H9 (cell line): ENCODE data around the gene ITIH5. TPM values are rescaled to one million over a fixed set of nuclear protein-coding genes. Genes with fewer than 3 reads are reported as not detected.

Experiments used
- DNase-seq: peaks from one replicate; pipeline ENCODE4 v3.0.0-alpha.2; 2017
- H2AFZ ChIP-seq: one replicate; pipeline ENCODE4 v1.6.1; 2013; ENCODE audit warnings: mild to moderate bottlenecking, low read length, control low read depth, moderate library complexity
- H2AK5ac ChIP-seq: 2 replicates; pipeline ENCODE4 v1.6.1; 2013; ENCODE audit warnings: low read length, control low read depth, mixed read lengths; ENCODE audit not compliant: insufficient read length
- H2BK120ac ChIP-seq: one replicate; pipeline ENCODE4 v1.6.1; 2013; ENCODE audit warnings: low read depth, mild to moderate bottlenecking, low read length, control low read depth, inconsistent platforms; ENCODE audit not compliant: poor library complexity, severe bottlenecking
- H2BK12ac ChIP-seq: 2 replicates; pipeline ENCODE4 v1.6.1; 2013; ENCODE audit warnings: low read length, control low read depth, mixed read lengths, low read depth; ENCODE audit not compliant: insufficient read length
- H2BK15ac ChIP-seq: 2 replicates; pipeline ENCODE4 v1.6.1; 2013; ENCODE audit warnings: low read depth, low read length, control low read depth
- H2BK20ac ChIP-seq: one replicate; pipeline ENCODE4 v1.6.1; 2013; ENCODE audit warnings: low read depth, mild to moderate bottlenecking, low read length, control low read depth, inconsistent platforms; ENCODE audit not compliant: poor library complexity, severe bottlenecking
- H2BK5ac ChIP-seq: 2 replicates; pipeline ENCODE4 v1.6.1; 2013; ENCODE audit warnings: low read length, control low read depth, mixed read lengths; ENCODE audit not compliant: insufficient read length
- H3K14ac ChIP-seq: 2 replicates; pipeline ENCODE4 v1.6.1; 2013; ENCODE audit warnings: low read length, control low read depth; ENCODE audit not compliant: insufficient read depth
- H3K18ac ChIP-seq: 2 replicates; pipeline ENCODE4 v1.6.1; 2013; ENCODE audit warnings: low read depth, mild to moderate bottlenecking, mixed read lengths, low read length, control low read depth; ENCODE audit not compliant: insufficient read length
- H3K23ac ChIP-seq: 2 replicates; pipeline ENCODE4 v1.6.1; 2013; ENCODE audit warnings: low read length, control low read depth, mixed read lengths, low read depth; ENCODE audit not compliant: insufficient read length
- H3K23me2 ChIP-seq: 2 replicates; pipeline ENCODE4 v1.6.1; 2013; ENCODE audit warnings: low read depth, mild to moderate bottlenecking, mixed read lengths, low read length, control low read depth; ENCODE audit not compliant: insufficient read length, poor library complexity, severe bottlenecking
- H3K27ac ChIP-seq: 2 replicates; pipeline ENCODE4 v1.5.1; 2013; ENCODE audit warnings: low read length, control low read depth, mixed read lengths, low read depth; ENCODE audit not compliant: insufficient read length
- H3K27me3 ChIP-seq: 2 replicates; pipeline ENCODE4 v1.6.1; 2013; ENCODE audit warnings: low read length, control low read depth, inconsistent platforms; ENCODE audit not compliant: insufficient read depth
- H3K4ac ChIP-seq: 2 replicates; pipeline ENCODE4 v1.6.1; 2013; ENCODE audit warnings: low read depth, mild to moderate bottlenecking, control low read depth, inconsistent platforms, low read length, moderate library complexity
- H3K4me1 ChIP-seq: 2 replicates; pipeline ENCODE4 v1.6.1; 2013; ENCODE audit warnings: low read length, control low read depth, inconsistent platforms; ENCODE audit not compliant: insufficient read depth
- H3K4me2 ChIP-seq: 2 replicates; pipeline ENCODE4 v1.6.1; 2013; ENCODE audit warnings: low read length, control low read depth, mixed read lengths; ENCODE audit not compliant: insufficient read length, insufficient read depth
- H3K56ac ChIP-seq: 2 replicates; pipeline ENCODE4 v1.6.1; 2013; ENCODE audit warnings: low read depth, mild to moderate bottlenecking, mixed read lengths, low read length, control low read depth; ENCODE audit not compliant: insufficient read length
- H3K79me1 ChIP-seq: 2 replicates; pipeline ENCODE4 v1.6.1; 2013; ENCODE audit warnings: low read depth, mild to moderate bottlenecking, moderate library complexity, low read length, control low read depth, inconsistent platforms; ENCODE audit not compliant: insufficient read depth, poor library complexity, severe bottlenecking
- H3K79me2 ChIP-seq: 2 replicates; pipeline ENCODE4 v1.6.1; 2013; ENCODE audit warnings: low read length, control low read depth, inconsistent platforms; ENCODE audit not compliant: insufficient read depth
- H3K9ac ChIP-seq: 2 replicates; pipeline ENCODE4 v1.6.1; 2013; ENCODE audit warnings: low read length, control low read depth, mixed read lengths; ENCODE audit not compliant: insufficient read length; ENCODE audit errors: extremely low read depth
- H3K9me3 ChIP-seq: one replicate; pipeline ENCODE4 v1.6.1; 2013; ENCODE audit warnings: low read depth, low read length, inconsistent platforms; ENCODE audit not compliant: control insufficient read depth
- H3T11ph ChIP-seq: one replicate; pipeline ENCODE4 v1.6.1; 2013; ENCODE audit warnings: mild to moderate bottlenecking, low read length, control low read depth, inconsistent platforms
- H4K20me1 ChIP-seq: one replicate; pipeline ENCODE4 v1.6.1; 2013; ENCODE audit not compliant: control insufficient read depth, insufficient read length, insufficient read depth
- H4K5ac ChIP-seq: 2 replicates; pipeline ENCODE4 v1.6.1; 2013; ENCODE audit warnings: low read depth, mild to moderate bottlenecking, mixed read lengths, low read length, control low read depth; ENCODE audit not compliant: insufficient read length
- H4K8ac ChIP-seq: replicated peaks from 2 replicates; pipeline ENCODE4 v1.6.1; 2013; ENCODE audit warnings: low read length, control low read depth, mixed read lengths, low read depth; ENCODE audit not compliant: insufficient read length
- H4K91ac ChIP-seq: 2 replicates; pipeline ENCODE4 v1.6.1; 2013; ENCODE audit warnings: low read depth, mild to moderate bottlenecking, moderate library complexity, mixed read lengths, low read length, control low read depth; ENCODE audit not compliant: insufficient read length
- H3K27ac Mint-ChIP-seq, 3 experiments: 2 replicates in 2 of 3; 3 replicates in 1 of 3; pipeline ENCODE4 v1.8.0; 2020 to 2021; ENCODE audit warnings: mixed read lengths in 3 of 3, mild to moderate bottlenecking in 1 of 3, moderate library complexity in 1 of 3
- H3K27me3 Mint-ChIP-seq: 2 replicates; pipeline ENCODE4 v1.8.0; 2021; ENCODE audit warnings: low read depth, mild to moderate bottlenecking, moderate library complexity, mixed read lengths
- H3K36me3 Mint-ChIP-seq, 3 experiments: 2 replicates in 2 of 3; 3 replicates in 1 of 3; pipeline ENCODE4 v1.8.0; 2020 to 2021; ENCODE audit warnings: low read depth in 3 of 3, mixed read lengths in 3 of 3; ENCODE audit not compliant: insufficient read depth in 1 of 3
- H3K4me1 Mint-ChIP-seq, 2 experiments: 2 replicates each; pipeline ENCODE4 v1.8.0; 2020; ENCODE audit warnings: mixed read lengths in 2 of 2
- H3K4me3 Mint-ChIP-seq, 2 experiments: 2 replicates in 1 of 2; 3 replicates in 1 of 2; pipeline ENCODE4 v1.8.0; 2020 to 2021; ENCODE audit warnings: mild to moderate bottlenecking in 2 of 2, mixed read lengths in 2 of 2, moderate library complexity in 1 of 2
- H3K9me3 Mint-ChIP-seq, 2 experiments: 2 replicates in 1 of 2; 3 replicates in 1 of 2; pipeline ENCODE4 v1.8.0; 2020; ENCODE audit warnings: mild to moderate bottlenecking in 2 of 2, mixed read lengths in 2 of 2, moderate library complexity in 1 of 2
- CTCF ChIP-seq: fragments of 200-600 bp; sonication (generic); conservative IDR thresholded peaks from 3 replicates; pipeline ENCODE4 v1.8.0; 2021; ENCODE audit warnings: antibody characterized with exemption, mild to moderate bottlenecking
- WGBS: extraction: QIAGEN DNeasy Blood & Tissue Kit; methylation state at CpG from one replicate; pipeline ENCODE4 v1.1.7; 2013; ENCODE audit warnings: missing lambda C conversion rate, low lambda C conversion rate, mixed read lengths; ENCODE audit not compliant: insufficient read length; ENCODE audit errors: extremely low coverage; 5-methylcytosine and 5-hydroxymethylcytosine counted together
- total RNA-seq: library from RNA; stranded (reverse); gene quantifications from 2 replicates; pipeline ENCODE4 v1.2.1, GENCODE V29; 2021

Gene ITIH5
- total RNA-seq, 1 experiment from 2014 or later = 1.3 TPM

- Histone ChIP-seq H3K9me3 (no peaks in the 10 kb centered on the region), H3K56ac (no peak overlapping the region), H3K9ac (no peak overlapping the region), H2BK20ac (no peak overlapping the region), H2BK5ac (no peak overlapping the region), H3K18ac (no peak overlapping the region), H4K5ac (no peak overlapping the region), H2AFZ (no peak overlapping the region), H3K23me2 (no peaks in the 10 kb centered on the region), H3T11ph (no peak overlapping the region), H3K14ac (no peak overlapping the region), H3K79me1 (no peaks in the 10 kb centered on the region), H3K4me2 (no peak overlapping the region), H2BK12ac (no peak overlapping the region), H2BK120ac (no peak overlapping the region), H4K91ac (no peak overlapping the region), H2AK5ac (no peak overlapping the region), H4K8ac (no peak overlapping the region), H4K20me1 (no peaks in the 10 kb centered on the region), H3K27ac (no peak overlapping the region), H3K4me1 (no peaks in the 10 kb centered on the region), H3K27me3 (no peaks in the 10 kb centered on the region), H3K79me2 (no peaks in the 10 kb centered on the region), H3K23ac (no peak overlapping the region), H3K4ac (no peak overlapping the region), H2BK15ac (no peak overlapping the region)
- Mint-ChIP-seq H3K36me3 (peaks cover 5 to 23% (median 8%) of the 10 kb centered on the region in 3 experiments; a peak in 6 of 7 replicates), H3K27ac (no peak overlapping the region), H3K27me3 (peaks cover 7% of the 10 kb centered on the region), H3K4me3 (no peak overlapping the region), H3K4me1 (peaks cover 13 to 14% of the 10 kb centered on the region in 2 experiments), H3K9me3 (peaks cover 29 to 30% of the 10 kb centered on the region in 2 experiments)
- whole genome bisulfite sequencing = no CpG with 5 or more reads among the region's 3 CpGs
- DNase-seq = no peak
- TF ChIP-seq CTCF = no peak
Observed at GRCh38 chr10:7513455-7513854, 153.3 kb downstream of the ITIH5 start.
